ENCODE data around the gene AFF3. TPM values are rescaled to one million over a fixed set of nuclear protein-coding genes. Genes with fewer than 3 reads are reported as not detected.

The AFF3 gene
- polyA plus RNA-seq, 3 donors = 22.1 to 24.9 (median 24.2) TPM

DNA sequence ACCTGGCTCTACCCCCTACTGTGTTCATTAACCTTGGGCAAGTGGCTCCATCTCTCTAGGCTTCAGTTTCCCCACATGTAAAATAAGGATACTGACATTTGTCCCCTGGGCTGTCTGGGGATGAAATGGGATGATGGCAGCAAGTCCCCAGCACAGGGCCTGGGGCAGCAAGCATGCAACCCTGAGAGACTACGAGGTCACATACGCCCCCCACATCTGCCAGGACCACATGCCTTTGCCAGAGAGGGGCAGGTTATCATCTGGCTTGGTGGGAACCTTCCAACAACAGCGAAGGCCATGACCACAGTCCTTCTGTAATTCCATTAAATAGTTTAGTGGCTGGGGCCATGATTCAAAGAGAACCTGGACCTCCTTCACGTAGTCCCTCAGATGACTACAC, 506.7 kb downstream of the AFF3 start:
- no peak for DNase-seq (ENCODE audit: extremely low read depth in 1 of 11, low read depth in 9 of 11, low spot score in 4 of 11)

- DNase-seq (ENCODE audit: extremely low read depth in 1 of 11, low read depth in 9 of 11, low spot score in 4 of 11) = no peak
Measured at GRCh38 chr2:99634234-99634633, 508.2 kb downstream of the AFF3 start.

DNA sequence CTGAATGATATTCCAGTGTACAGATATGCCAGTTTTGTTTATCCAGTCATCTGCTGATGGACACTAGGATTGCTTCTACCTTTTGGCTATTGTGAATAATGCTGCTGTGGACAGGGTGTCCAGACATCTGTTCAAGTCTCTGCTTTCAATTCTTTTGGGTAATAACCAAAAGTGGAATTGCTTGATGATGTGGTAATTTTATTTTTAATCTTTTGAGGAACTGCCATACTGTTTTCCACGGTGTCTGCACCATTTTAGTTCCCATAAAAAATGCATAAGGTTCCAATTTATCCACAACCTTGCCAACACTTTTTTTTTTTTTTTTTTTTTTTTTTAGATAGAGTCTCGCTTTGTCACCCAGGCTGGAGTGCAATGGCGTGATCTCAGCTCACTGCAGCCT, 510.7 kb downstream of the AFF3 start:
- no peak for DNase-seq (ENCODE audit: extremely low read depth in 1 of 11, low read depth in 9 of 11, low spot score in 4 of 11)

DNA sequence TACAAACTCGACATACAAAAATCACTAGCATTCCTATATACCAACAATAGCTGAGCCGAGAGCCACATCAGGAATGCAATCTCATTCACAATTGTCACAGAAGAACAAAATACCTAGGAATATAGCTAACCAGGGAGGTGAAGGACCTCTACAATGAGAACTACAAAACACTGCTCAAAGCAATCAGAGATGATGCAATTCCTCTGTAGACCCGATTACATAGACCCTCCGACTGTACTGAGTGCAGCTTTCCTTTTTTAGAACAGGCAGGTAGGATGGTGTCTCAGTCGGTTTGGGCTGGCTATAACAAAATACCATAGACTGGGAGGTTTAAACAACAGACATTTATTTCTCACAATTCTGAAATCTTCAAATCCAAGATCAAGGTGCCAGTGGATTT, 513.1 kb downstream of the AFF3 start:
- DNase-seq (ENCODE audit: extremely low read depth in 1 of 11, low read depth in 9 of 11, low spot score in 4 of 11) = no peak

- DNase-seq (ENCODE audit: extremely low read depth in 1 of 11, low read depth in 9 of 11, low spot score in 4 of 11) = no peak
Measured at GRCh38 chr2:99626158-99626557, 516.2 kb downstream of the AFF3 start.

- no peak for DNase-seq (ENCODE audit: extremely low read depth in 1 of 11, low read depth in 9 of 11, low spot score in 4 of 11)
Measured at GRCh38 chr2:99624677-99625076, 517.7 kb downstream of the AFF3 start.

- DNase-seq (ENCODE audit: extremely low read depth in 1 of 11, low read depth in 9 of 11, low spot score in 4 of 11) = no peak
Measured at GRCh38 chr2:99623613-99624012, 518.8 kb downstream of the AFF3 start.

DNA sequence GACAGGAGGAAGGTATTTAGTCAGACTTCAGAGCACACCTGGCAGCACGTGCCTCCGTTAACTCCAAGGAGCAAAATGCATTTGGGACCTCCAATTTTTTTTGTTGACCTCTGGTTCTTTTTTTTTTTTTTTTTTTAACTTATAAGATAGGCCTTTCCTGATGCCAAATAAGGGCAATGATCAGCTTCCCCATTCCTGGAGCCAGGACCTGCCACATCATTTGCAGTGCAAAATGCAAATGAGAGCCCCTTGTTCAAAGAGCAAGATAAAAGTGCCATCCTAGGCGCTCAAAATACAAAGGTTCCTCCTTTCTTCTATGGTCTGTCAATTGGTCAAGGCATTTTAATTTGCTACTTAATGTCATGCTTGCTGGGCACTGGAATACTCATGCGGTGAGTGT, 519.4 kb downstream of the AFF3 start:
- no peak for DNase-seq (ENCODE audit: extremely low read depth in 1 of 11, low read depth in 9 of 11, low spot score in 4 of 11)

- DNase-seq (ENCODE audit: extremely low read depth in 1 of 11, low read depth in 9 of 11, low spot score in 4 of 11) = no peak
Measured at GRCh38 chr2:99622534-99622933, 519.9 kb downstream of the AFF3 start.

DNA sequence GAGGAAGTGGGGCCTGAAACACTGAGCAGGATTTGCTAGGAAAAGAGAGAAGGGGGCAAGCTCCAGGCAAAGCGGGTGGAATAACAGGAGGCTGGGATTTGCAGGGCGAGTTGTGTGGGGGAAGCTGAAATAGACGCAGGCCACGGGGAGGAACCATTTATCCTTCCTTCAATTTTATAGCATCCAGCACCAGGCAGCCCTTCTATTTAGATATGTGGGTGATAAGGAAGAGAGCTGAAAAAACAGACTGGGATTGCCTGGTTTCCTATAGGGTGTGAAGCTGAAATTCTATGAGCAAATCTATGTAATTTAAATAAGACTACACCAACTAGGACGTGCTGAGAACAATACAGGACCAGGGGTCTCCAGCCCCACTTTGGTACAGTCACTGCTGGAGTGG, 520.6 kb downstream of the AFF3 start:
- no peak for DNase-seq (ENCODE audit: extremely low read depth in 1 of 11, low read depth in 9 of 11, low spot score in 4 of 11)

GRCh38 chr2:99621106-99621505, 521.3 kb downstream of the AFF3 start:
- no peak for DNase-seq (ENCODE audit: extremely low read depth in 1 of 11, low read depth in 9 of 11, low spot score in 4 of 11)

DNA sequence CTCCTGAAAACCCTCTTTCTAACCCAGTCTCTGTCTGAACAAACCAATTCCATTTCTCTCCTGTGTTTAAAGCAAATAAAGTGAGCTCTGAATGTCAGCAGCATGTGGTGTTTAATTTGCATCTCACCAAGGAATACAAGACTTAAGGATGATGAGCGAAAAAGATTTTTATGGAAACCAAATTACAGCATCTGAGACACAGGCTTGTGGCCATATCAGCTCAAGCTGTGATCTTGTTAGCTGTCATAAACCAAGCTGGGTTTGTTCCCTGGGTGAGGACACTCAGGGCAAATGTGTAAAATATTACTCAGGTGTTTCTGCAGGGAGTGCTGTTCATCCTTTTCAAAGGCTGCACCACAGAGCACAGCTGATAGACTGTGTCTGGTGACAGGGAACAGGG, 523.2 kb downstream of the AFF3 start:
- no peak for DNase-seq (ENCODE audit: extremely low read depth in 1 of 11, low read depth in 9 of 11, low spot score in 4 of 11)

DNA sequence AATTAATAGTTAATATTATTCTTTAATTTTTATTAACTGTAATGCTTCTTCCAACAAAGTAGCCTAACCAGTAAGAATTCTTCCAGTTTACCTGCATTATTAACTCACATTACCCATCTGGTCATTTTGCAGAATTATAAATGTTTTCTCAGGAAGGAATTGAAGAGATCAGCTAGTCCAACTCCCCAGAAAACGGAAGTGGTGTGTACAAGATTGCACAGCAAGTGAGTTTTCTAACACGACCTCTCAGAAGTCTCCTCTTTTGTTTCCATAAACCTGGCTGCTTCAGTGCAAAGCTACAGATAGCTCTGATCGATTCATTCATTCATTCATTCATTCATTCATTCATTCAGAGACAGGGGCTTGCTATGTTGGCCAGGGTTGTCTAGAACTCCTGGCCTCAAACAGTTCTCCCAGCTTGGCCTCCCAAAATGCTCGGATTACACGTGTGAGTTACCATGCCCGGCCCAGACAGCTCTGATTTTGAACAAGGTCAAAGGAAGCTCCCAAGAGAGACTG, 523.8 kb downstream of the AFF3 start:
- no peak for DNase-seq (ENCODE audit: extremely low read depth in 1 of 11, low read depth in 9 of 11, low spot score in 4 of 11)

DNA sequence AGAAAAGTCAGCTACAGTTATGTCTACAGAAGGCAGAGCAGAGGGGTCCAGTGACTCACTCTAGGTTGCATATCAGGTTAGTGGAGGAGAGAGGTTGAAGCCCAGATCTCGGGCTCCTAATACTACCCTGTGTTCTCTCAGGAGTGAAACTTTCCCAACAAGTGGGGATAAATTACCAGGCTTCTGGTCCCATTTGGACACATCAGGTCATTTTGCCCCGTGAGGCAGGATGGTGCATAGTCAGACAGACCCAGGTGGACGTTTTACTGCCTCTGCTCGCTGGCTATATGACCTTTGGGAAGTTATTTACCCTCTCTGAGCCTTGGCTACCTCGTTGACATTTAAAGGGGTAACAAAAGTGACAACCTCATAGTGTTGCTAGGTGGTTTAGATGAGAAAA, 524.6 kb downstream of the AFF3 start:
- no peak for DNase-seq (ENCODE audit: extremely low read depth in 1 of 11, low read depth in 9 of 11, low spot score in 4 of 11)

GRCh38 chr2:99615247-99615771, 527.1 kb downstream of the AFF3 start:
- DNase-seq (ENCODE audit: extremely low read depth in 1 of 11, low read depth in 9 of 11, low spot score in 4 of 11) = no peak

GRCh38 chr2:99613980-99614379, 528.4 kb downstream of the AFF3 start:
- peak in 6 of 11 donors; percentile 45 to 76 (median 66) for DNase-seq (ENCODE audit: extremely low read depth in 1 of 11, low read depth in 9 of 11, low spot score in 4 of 11)

- DNase-seq (ENCODE audit: extremely low read depth in 1 of 11, low read depth in 9 of 11, low spot score in 4 of 11) = no peak
Measured at GRCh38 chr2:99611786-99612185, 530.6 kb downstream of the AFF3 start.

DNA sequence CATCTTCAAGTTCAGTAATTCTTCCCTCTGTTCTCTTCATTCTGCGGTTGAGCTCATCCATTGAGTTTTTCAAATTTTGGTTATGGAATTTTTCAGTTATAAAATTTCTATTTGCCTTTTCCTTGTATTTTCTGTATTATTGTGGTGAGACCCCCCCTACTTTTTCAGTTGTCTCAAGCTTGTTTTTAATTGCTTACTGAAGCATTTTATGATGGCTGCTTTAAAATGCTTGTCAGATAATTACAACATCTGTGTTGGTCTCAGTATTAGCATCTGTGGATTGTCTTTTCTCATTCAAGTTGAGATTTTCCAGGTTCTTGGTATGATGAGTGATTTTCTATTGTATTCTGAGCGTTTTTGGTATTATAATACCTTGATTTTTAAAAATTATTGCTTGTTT, 531.4 kb downstream of the AFF3 start:
- DNase-seq (ENCODE audit: extremely low read depth in 1 of 11, low read depth in 9 of 11, low spot score in 4 of 11) = no peak

DNA sequence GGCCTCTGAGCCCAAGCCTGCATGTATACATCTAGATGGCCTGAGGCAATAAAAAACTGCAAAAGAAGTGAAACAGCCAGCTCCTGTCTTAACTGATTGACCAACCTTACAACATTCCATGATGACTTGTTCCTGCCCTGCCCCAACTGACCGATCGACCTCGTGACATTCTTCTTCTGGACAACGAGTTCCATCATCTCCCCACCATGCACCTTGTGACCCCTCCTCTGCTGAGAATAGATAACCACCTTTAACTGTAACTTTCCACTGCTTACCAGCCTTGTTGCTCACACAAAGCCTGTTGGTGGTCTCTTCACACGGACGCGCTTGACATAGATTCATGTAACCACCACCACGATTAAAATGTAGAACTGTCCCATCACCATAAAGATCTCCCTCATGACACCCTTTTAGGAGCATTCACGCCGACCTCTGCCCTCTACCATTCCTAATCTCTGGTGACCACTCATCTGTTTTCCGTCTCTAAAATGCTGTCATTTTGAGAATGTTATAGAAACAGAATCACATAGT, 532.5 kb downstream of the AFF3 start:
- no peak for DNase-seq (ENCODE audit: extremely low read depth in 1 of 11, low read depth in 9 of 11, low spot score in 4 of 11)

- DNase-seq (ENCODE audit: extremely low read depth in 1 of 11, low read depth in 9 of 11, low spot score in 4 of 11) = no peak
Measured at GRCh38 chr2:99608861-99609260, 533.5 kb downstream of the AFF3 start.

DNA sequence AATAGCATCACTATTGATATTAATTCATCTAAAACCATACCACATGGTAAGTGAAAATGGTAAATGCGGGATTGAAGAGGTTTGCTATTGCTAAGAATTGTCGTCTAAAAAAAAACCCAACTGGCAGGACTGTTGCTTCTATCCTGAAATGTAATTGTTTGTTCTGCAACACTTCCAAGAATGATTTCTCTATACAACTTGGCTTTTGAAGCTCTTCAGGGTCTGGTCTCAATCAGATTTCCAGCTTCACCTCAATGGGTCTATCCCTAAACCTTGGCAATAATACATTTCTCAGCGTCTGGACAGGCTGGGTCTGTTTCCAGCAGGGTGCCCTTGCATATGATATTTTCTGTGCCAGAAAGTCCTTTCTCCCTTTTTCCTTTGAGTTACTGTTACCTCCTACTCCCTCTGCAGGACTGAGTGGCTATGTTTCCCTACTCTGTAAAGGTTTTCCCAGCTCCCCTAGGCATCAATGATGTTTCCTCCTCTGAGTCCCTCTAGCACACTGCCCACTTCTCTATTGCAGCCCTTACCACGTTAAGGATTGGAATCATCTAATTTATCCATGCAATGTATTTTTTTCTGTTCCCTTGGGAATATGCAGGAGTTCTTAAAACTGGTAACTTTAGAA, 534.4 kb downstream of the AFF3 start:
- DNase-seq (ENCODE audit: extremely low read depth in 1 of 11, low read depth in 9 of 11, low spot score in 4 of 11) = no peak

Measured in renal cortex interstitium (tissue), 11 donors.